ENCODE measurements around the gene SH3GL3. TPM values are rescaled to one million over a fixed set of nuclear protein-coding genes. Genes with fewer than 3 reads are reported as not detected.

SH3GL3 gene
- total RNA-seq, 1 experiment from 2014 or later = not detected

- Histone ChIP-seq H3K4me1 (no peaks in the 10 kb centered on the region), H3K27me3 (replicated peaks; ENCODE audit: control insufficient read depth, insufficient read depth, low read length) (no peaks in the 10 kb centered on the region), H3K36me3 (ENCODE audit: control insufficient read depth, insufficient read depth, low read length) (no peaks in the 10 kb centered on the region), H3K4me3 (ENCODE audit: low read depth, low read length) (no peak overlapping the region), H3K9me3 (peaks cover 3% of the 10 kb centered on the region; the same call in 1 of the 2 replicates)
- ChIA-PET POLR2A (no interaction called here), CTCF (no interaction called here)
- intact Hi-C loops (cut with micrococcal nuclease; ENCODE audit: unreplicated experiment) = no loop called here
- Mint-ChIP-seq H3K4me1 (ENCODE audit: low read depth, unreplicated experiment) (no peaks in the 10 kb centered on the region), H3K9me3 (ENCODE audit: unreplicated experiment) (peaks cover 37% of the 10 kb centered on the region), H3K4me3 (ENCODE audit: unreplicated experiment) (no peak overlapping the region), H3K27me3 (ENCODE audit: insufficient read depth, unreplicated experiment) (no peaks in the 10 kb centered on the region), H3K36me3 (ENCODE audit: insufficient read depth, unreplicated experiment) (no peaks in the 10 kb centered on the region), H3K27ac (ENCODE audit: unreplicated experiment) (no peak overlapping the region)
- TF ChIP-seq, protein P1, sequence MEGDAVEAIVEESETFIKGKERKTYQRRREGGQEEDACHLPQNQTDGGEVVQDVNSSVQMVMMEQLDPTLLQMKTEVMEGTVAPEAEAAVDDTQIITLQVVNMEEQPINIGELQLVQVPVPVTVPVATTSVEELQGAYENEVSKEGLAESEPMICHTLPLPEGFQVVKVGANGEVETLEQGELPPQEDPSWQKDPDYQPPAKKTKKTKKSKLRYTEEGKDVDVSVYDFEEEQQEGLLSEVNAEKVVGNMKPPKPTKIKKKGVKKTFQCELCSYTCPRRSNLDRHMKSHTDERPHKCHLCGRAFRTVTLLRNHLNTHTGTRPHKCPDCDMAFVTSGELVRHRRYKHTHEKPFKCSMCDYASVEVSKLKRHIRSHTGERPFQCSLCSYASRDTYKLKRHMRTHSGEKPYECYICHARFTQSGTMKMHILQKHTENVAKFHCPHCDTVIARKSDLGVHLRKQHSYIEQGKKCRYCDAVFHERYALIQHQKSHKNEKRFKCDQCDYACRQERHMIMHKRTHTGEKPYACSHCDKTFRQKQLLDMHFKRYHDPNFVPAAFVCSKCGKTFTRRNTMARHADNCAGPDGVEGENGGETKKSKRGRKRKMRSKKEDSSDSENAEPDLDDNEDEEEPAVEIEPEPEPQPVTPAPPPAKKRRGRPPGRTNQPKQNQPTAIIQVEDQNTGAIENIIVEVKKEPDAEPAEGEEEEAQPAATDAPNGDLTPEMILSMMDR (IDR thresholded peaks at IDR 0.05; ENCODE audit: insufficient read depth in 1 of 2, low read depth in 1 of 2, low read length in 1 of 2, severe bottlenecking in 1 of 2, unreplicated experiment in 1 of 2) = no peak
- DNase-seq = no peak
- BruUV-seq (replicated peaks) = no TSS peak
Observed at GRCh38 chr15:83483612-83484011, 36.5 kb downstream of the SH3GL3 start.

- TF ChIP-seq, protein P1 (IDR thresholded peaks at IDR 0.05; ENCODE audit: insufficient read depth in 1 of 2, low read depth in 1 of 2, low read length in 1 of 2, severe bottlenecking in 1 of 2, unreplicated experiment in 1 of 2) = no peak
- intact Hi-C loops (cut with micrococcal nuclease; ENCODE audit: unreplicated experiment) = no loop called here
- POLR2A ChIA-PET = no interaction called here
- no peak overlapping the region for H3K4me3 ChIP-seq (ENCODE audit: low read depth, low read length)
- no peaks in the 10 kb centered on the region for H3K4me1 Mint-ChIP-seq (ENCODE audit: low read depth, unreplicated experiment)
- H3K9me3 Mint-ChIP-seq (ENCODE audit: unreplicated experiment) = peaks cover 37% of the 10 kb centered on the region
- H3K27me3 Mint-ChIP-seq (ENCODE audit: insufficient read depth, unreplicated experiment) = no peaks in the 10 kb centered on the region
- H3K4me1 ChIP-seq = no peaks in the 10 kb centered on the region
- no peaks in the 10 kb centered on the region for H3K36me3 Mint-ChIP-seq (ENCODE audit: insufficient read depth, unreplicated experiment)
- DNase-seq = no peak
- no peaks in the 10 kb centered on the region for H3K36me3 ChIP-seq (ENCODE audit: control insufficient read depth, insufficient read depth, low read length)
- no TSS peak for BruUV-seq (replicated peaks)
- CTCF ChIA-PET = no interaction called here
- no peak overlapping the region for H3K4me3 Mint-ChIP-seq (ENCODE audit: unreplicated experiment)
- no peak overlapping the region for H3K27ac Mint-ChIP-seq (ENCODE audit: unreplicated experiment)
- H3K27me3 ChIP-seq (replicated peaks; ENCODE audit: control insufficient read depth, insufficient read depth, low read length) = no peaks in the 10 kb centered on the region
- peaks cover 3% of the 10 kb centered on the region; the same call in 1 of the 2 replicates for H3K9me3 ChIP-seq
Observed at GRCh38 chr15:83484636-83485035, 37.5 kb downstream of the SH3GL3 start.

DNA sequence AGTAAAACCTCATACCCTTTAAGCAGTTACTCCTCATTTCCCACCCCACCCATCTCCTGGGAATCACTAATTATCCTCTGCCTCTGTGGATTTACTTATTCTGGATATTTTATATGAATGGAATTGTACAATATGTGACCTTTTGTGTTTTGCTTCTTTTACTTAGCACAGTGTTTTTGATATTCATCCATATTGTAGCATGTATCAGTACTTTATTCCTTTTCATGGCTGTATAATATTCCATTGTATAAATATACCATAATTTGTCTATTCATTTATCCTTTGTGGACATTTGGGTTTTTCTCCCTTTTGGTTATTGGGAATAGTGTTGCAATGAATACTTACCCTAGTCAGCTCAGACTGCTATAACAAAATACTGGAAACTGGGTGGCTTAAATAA is 39.2 kb downstream of the SH3GL3 start:
- ChIA-PET CTCF (no interaction called here), POLR2A (no interaction called here)
- H3K36me3 ChIP-seq (ENCODE audit: control insufficient read depth, insufficient read depth, low read length) = no peaks in the 10 kb centered on the region
- DNase-seq = no peak
- no peaks in the 10 kb centered on the region for H3K36me3 Mint-ChIP-seq (ENCODE audit: insufficient read depth, unreplicated experiment)
- TF ChIP-seq, protein P1 (IDR thresholded peaks at IDR 0.05; ENCODE audit: insufficient read depth in 1 of 2, low read depth in 1 of 2, low read length in 1 of 2, severe bottlenecking in 1 of 2, unreplicated experiment in 1 of 2) = no peak
- no peaks in the 10 kb centered on the region for H3K27me3 Mint-ChIP-seq (ENCODE audit: insufficient read depth, unreplicated experiment)
- intact Hi-C loops (cut with micrococcal nuclease; ENCODE audit: unreplicated experiment) = no loop called here
- no peak overlapping the region for H3K4me3 Mint-ChIP-seq (ENCODE audit: unreplicated experiment)
- peaks cover 37% of the 10 kb centered on the region for H3K9me3 Mint-ChIP-seq (ENCODE audit: unreplicated experiment)
- no peaks in the 10 kb centered on the region for H3K27me3 ChIP-seq (replicated peaks; ENCODE audit: control insufficient read depth, insufficient read depth, low read length)
- peaks cover 3% of the 10 kb centered on the region; the same call in 1 of the 2 replicates for H3K9me3 ChIP-seq
- H3K4me1 Mint-ChIP-seq (ENCODE audit: low read depth, unreplicated experiment) = no peaks in the 10 kb centered on the region
- no peak overlapping the region for H3K4me3 ChIP-seq (ENCODE audit: low read depth, low read length)
- H3K4me1 ChIP-seq = no peaks in the 10 kb centered on the region
- no peak overlapping the region for H3K27ac Mint-ChIP-seq (ENCODE audit: unreplicated experiment)
- no TSS peak for BruUV-seq (replicated peaks)

Measured in Caco-2 (cell line).